GM12878 (cell line): ENCODE data around the gene PTPRM. TPM values are rescaled to one million over a fixed set of nuclear protein-coding genes. Genes with fewer than 3 reads are reported as not detected.

Experiments used
- ATAC-seq: fragments of 200-7000 bp; cut with Tn5 transposase; 3 replicates; pipeline ENCODE4 v1.9.1; 2020; ENCODE audit warnings: mild to moderate bottlenecking, moderate library complexity
- BruUV-seq: library from RNA; stranded (reverse); fragments of 400-500 nt; replicated peaks from 2 replicates; lab custom pipeline; 2021; lab: Mats Ljungman, UMichigan
- CTCF ChIA-PET: fragments of 300-600 bp; sonication (Branson Sonifier 250); formaldehyde crosslinking; extraction: SDS; loops from one replicate; lab custom pipeline; 2021; ENCODE audit warnings: inconsistent platforms; lab: Yijun Ruan, JAX
- POLR2A ChIA-PET: fragments of 350-600 bp; formaldehyde crosslinking; extraction: SDS; loops from one replicate; lab custom pipeline; 2021; ENCODE audit warnings: inconsistent platforms; lab: Charles Lee
- RAD21 ChIA-PET: fragments of 300-600 bp; sonication (Branson Sonifier 250); formaldehyde crosslinking; loops from one replicate; lab custom pipeline; 2023; ENCODE audit warnings: antibody characterized with exemption; ENCODE audit not compliant: unreplicated experiment; lab: Charles Lee
- SMC1A ChIA-PET: fragments of 300-600 bp; sonication (Branson Sonifier 250); formaldehyde crosslinking; loops from one replicate; lab custom pipeline; 2023; ENCODE audit not compliant: unreplicated experiment, uncharacterized antibody; lab: Charles Lee
- DNase-seq: peaks from one replicate; pipeline ENCODE4 v3.0.0-alpha.2; 2011; ENCODE audit warnings: low read depth, low spot score
- FAIRE-seq: peaks from 3 replicates; lab custom pipeline; 2011; peaks lifted over from hg19 to GRCh38; lab: Jason Lieb, UNC
- H2AFZ ChIP-seq: 2 replicates; pipeline ENCODE4 v1.6.0; 2011; ENCODE audit warnings: low read depth, low read length, control low read depth; ENCODE audit not compliant: control insufficient read depth
- H3K27ac ChIP-seq: 2 replicates; pipeline ENCODE4 v1.5.1; 2011; ENCODE audit warnings: control low read depth; ENCODE audit not compliant: control insufficient read depth, insufficient read depth
- H3K27me3 ChIP-seq, 2 experiments: replicated peaks in 1 of 2; 2 replicates each; pipeline versions ENCODE4 v1.6.0 to v1.6.1; 2011; ENCODE audit warnings: low read length in 1 of 2; ENCODE audit not compliant: control insufficient read depth in 2 of 2, insufficient read depth in 2 of 2
- H3K36me3 ChIP-seq, 2 experiments: 2 replicates each; pipeline ENCODE4 v1.5.1; 2011; ENCODE audit warnings: low read length in 1 of 2; ENCODE audit not compliant: control insufficient read depth in 2 of 2, insufficient read depth in 2 of 2
- H3K4me1 ChIP-seq: 2 replicates; pipeline ENCODE4 v1.6.1; 2011; ENCODE audit warnings: mild to moderate bottlenecking, low read length, moderate library complexity, mixed read lengths; ENCODE audit not compliant: control insufficient read depth, insufficient read depth
- H3K4me2 ChIP-seq: 2 replicates; pipeline ENCODE4 v1.6.0; 2011; ENCODE audit warnings: control low read depth; ENCODE audit not compliant: control insufficient read depth, insufficient read depth
- H3K4me3 ChIP-seq: fragments of 200-600 bp; sonication (generic); 2 replicates; pipeline ENCODE4 v1.5.1; 2016
- H3K79me2 ChIP-seq: 2 replicates; pipeline ENCODE4 v1.6.0; 2011; ENCODE audit warnings: low read length; ENCODE audit not compliant: control insufficient read depth, insufficient read depth
- H3K9ac ChIP-seq: 2 replicates; pipeline ENCODE4 v1.8.0; 2011; ENCODE audit warnings: low read length, control low read depth, mixed read lengths; ENCODE audit not compliant: control insufficient read depth, insufficient read depth
- H3K9me3 ChIP-seq: replicated peaks from 3 replicates; pipeline ENCODE4 v1.5.1; 2011; ENCODE audit warnings: mild to moderate bottlenecking, low read length; ENCODE audit not compliant: control insufficient read depth, insufficient read depth
- H4K20me1 ChIP-seq: 2 replicates; pipeline ENCODE4 v1.6.0; 2011; ENCODE audit not compliant: control insufficient read depth, insufficient read depth
- KAT2A ChIP-seq: conservative IDR thresholded peaks from 2 replicates; pipeline ENCODE4 v1.6.1; 2011; ENCODE audit warnings: low read depth, low read length; ENCODE audit not compliant: control insufficient read depth
- KLF5 ChIP-seq: fragments of 450-650 bp; IDR thresholded peaks from 2 replicates; pipeline ENCODE4 v1.6.1; 2014; ENCODE audit warnings: mild to moderate bottlenecking; ENCODE audit not compliant: partially characterized antibody
- NFYA ChIP-seq: IDR thresholded peaks from 2 replicates; pipeline ENCODE4 v1.6.1; 2011; ENCODE audit warnings: low read depth, mild to moderate bottlenecking, low read length, improper control_type of control experiment, borderline replicate concordance
- SREBF2 ChIP-seq: IDR thresholded peaks from 2 replicates; pipeline ENCODE4 v1.6.1; 2012; ENCODE audit warnings: mild to moderate bottlenecking, low read length
- ZZZ3 ChIP-seq: IDR thresholded peaks from 2 replicates; pipeline ENCODE4 v1.6.1; 2011; ENCODE audit warnings: low read depth; ENCODE audit not compliant: control insufficient read depth, insufficient read length
- WGBS: methylation state at CpG from one replicate; pipeline ENCODE4 v1.1.6; 2016; ENCODE audit warnings: low lambda C conversion rate; ENCODE audit not compliant: insufficient replicate concordance, insufficient coverage; ENCODE audit errors: missing lambda C conversion rate; 5-methylcytosine and 5-hydroxymethylcytosine counted together
- in situ Hi-C: fragments of 300-500 bp; cut with MboI; formaldehyde crosslinking; loops from 9 replicates; pipeline ENCODE4 v1.14.3; 2018; ENCODE audit warnings: mixed read lengths
- intact Hi-C: fragments of 100-400 bp; cut with micrococcal nuclease; formaldehyde crosslinking; loops from one replicate; pipeline ENCODE4 v1.14.2; 2022; ENCODE audit not compliant: unreplicated experiment
- polyA plus RNA-seq, 11 experiments: library from polyadenylated mRNA; depleted of rRNA in 4 of 11; unstranded in 6 of 11; stranded (reverse) in 5 of 11; fragments of >200 nt; fragmentation: Nextera tagmentation in 4 of 11; fragmentation: Illumina TruSeq in 1 of 11; extraction: Ambion mirVana in 4 of 11; extraction: Trizol in 1 of 11; gene quantifications; 1 replicate in 1 of 11; 2 replicates in 10 of 11; pipeline versions ENCODE4 v1.2.1 to v1.2.3, GENCODE V29; 2011 to 2016; ENCODE audit warnings: inconsistent platforms in 2 of 11, missing spikeins in 2 of 11, low read depth in 1 of 11
- total RNA-seq, 4 experiments: library from RNA; depleted of rRNA in 3 of 4; stranded (reverse); fragments of >200 nt in 3 of 4; fragmentation: Illumina TruSeq in 1 of 4; extraction: Trizol in 1 of 4; gene quantifications; 2 replicates each; pipeline versions ENCODE4 v1.2.1 to v1.2.3, GENCODE V29; 2013 to 2021
- TF ChIP-seq, protein P1 (sequence below): IDR thresholded peaks from 2 replicates; pipeline ENCODE4 v1.6.1; 2012; ENCODE audit warnings: low read depth, low read length, improper control_type of control experiment
- TF ChIP-seq, protein P2 (sequence below): fragments of 450-650 bp; IDR thresholded peaks from 2 replicates; pipeline ENCODE4 v1.6.1; 2018; ENCODE audit warnings: mild to moderate bottlenecking, low read depth, moderate library complexity; ENCODE audit not compliant: partially characterized antibody

The PTPRM gene
- total and polyA plus RNA-seq, 10 of the 15 experiments (the other 5 are each of a cell fraction or from before 2014, with no cell fraction given) = 0.07 to 22.6 (median 0.60) TPM

GRCh38 chr18:7946734-7947377, 379.7 kb downstream of the PTPRM start (continued):
- TF ChIP-seq, protein P1, sequence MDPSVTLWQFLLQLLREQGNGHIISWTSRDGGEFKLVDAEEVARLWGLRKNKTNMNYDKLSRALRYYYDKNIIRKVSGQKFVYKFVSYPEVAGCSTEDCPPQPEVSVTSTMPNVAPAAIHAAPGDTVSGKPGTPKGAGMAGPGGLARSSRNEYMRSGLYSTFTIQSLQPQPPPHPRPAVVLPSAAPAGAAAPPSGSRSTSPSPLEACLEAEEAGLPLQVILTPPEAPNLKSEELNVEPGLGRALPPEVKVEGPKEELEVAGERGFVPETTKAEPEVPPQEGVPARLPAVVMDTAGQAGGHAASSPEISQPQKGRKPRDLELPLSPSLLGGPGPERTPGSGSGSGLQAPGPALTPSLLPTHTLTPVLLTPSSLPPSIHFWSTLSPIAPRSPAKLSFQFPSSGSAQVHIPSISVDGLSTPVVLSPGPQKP = no peak
- TF ChIP-seq, all 136 proteins: peak for 3

- Histone ChIP-seq H3K79me2 (no peaks in the 10 kb centered on the region), H3K9ac (no peak overlapping the region), H3K27ac (no peak overlapping the region), H3K27me3 (no peaks in the 10 kb centered on the region), H3K9me3 (no peaks in the 10 kb centered on the region), H2AFZ (no peak overlapping the region), H3K36me3 (no peaks in the 10 kb centered on the region), H3K4me2 (no peak overlapping the region), H3K4me3 (no peak overlapping the region), H3K4me1 (no peaks in the 10 kb centered on the region), H4K20me1 (no peaks in the 10 kb centered on the region)
- RAD21 ChIA-PET = interaction anchor here (0.9 to 1.8 kb wide), 2 partner anchors 9 to 160 kb away, joined by 3 to 12 read pairs; no protein-coding TSS in a partner anchor
- POLR2A ChIA-PET = interaction anchor here (0.8 to 1.1 kb wide), 2 partner anchors 11 to 74 kb away, joined by 3 to 4 read pairs; no protein-coding TSS in a partner anchor
- intact Hi-C loops = no loop called here
- in situ Hi-C loops = loop anchor here (10.0 kb wide), 1 partner anchor 654 kb away; the partner anchor contains the start of gene RAB12
- 56% methylated on average over 6 of the region's 6 CpGs for WGBS
- CTCF ChIA-PET = interaction anchor here (0.6 to 2.0 kb wide), 4 partner anchors 10 to 275 kb away, joined by 3 to 6 read pairs (median 4); no protein-coding TSS in a partner anchor
- DNase-seq = no peak
- FAIRE-seq = no peak
- SMC1A ChIA-PET = interaction anchor here (1.2 to 1.8 kb wide), 4 partner anchors 9 to 72 kb away, joined by 4 to 9 read pairs (median 4); no protein-coding TSS in a partner anchor
- no TSS peak for BruUV-seq
- ATAC-seq = no peak
- no peak for TF ChIP-seq KAT2A
- TF ChIP-seq, protein P2, sequence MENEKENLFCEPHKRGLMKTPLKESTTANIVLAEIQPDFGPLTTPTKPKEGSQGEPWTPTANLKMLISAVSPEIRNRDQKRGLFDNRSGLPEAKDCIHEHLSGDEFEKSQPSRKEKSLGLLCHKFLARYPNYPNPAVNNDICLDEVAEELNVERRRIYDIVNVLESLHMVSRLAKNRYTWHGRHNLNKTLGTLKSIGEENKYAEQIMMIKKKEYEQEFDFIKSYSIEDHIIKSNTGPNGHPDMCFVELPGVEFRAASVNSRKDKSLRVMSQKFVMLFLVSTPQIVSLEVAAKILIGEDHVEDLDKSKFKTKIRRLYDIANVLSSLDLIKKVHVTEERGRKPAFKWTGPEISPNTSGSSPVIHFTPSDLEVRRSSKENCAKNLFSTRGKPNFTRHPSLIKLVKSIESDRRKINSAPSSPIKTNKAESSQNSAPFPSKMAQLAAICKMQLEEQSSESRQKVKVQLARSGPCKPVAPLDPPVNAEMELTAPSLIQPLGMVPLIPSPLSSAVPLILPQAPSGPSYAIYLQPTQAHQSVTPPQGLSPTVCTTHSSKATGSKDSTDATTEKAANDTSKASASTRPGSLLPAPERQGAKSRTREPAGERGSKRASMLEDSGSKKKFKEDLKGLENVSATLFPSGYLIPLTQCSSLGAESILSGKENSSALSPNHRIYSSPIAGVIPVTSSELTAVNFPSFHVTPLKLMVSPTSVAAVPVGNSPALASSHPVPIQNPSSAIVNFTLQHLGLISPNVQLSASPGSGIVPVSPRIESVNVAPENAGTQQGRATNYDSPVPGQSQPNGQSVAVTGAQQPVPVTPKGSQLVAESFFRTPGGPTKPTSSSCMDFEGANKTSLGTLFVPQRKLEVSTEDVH = no peak
- no peak for TF ChIP-seq NFYA
- TF ChIP-seq KLF5 = no peak
- TF ChIP-seq ZZZ3 = no peak
- no peak for TF ChIP-seq SREBF2
- TF ChIP-seq, all 136 proteins: peak for 0
These were observed 383.4 kb downstream of the PTPRM start for GRCh38 chr18:7950380-7951136.
